Stimulated activated CD8-positive, alpha-beta memory T cell treated with anti-CD3 and anti-CD28 coated beads, Interleukin-12 subunit alpha, Interleukin-12 subunit beta, amount 100 ng/mL, for 4 hours (primary cell): ENCODE measurements around the gene CNPPD1.

Experiments
- DNase-seq: peaks from one replicate; pipeline ENCODE4 v3.0.0-alpha.2; 2020; ENCODE audit warnings: low read depth

CNPPD1 gene

DNA sequence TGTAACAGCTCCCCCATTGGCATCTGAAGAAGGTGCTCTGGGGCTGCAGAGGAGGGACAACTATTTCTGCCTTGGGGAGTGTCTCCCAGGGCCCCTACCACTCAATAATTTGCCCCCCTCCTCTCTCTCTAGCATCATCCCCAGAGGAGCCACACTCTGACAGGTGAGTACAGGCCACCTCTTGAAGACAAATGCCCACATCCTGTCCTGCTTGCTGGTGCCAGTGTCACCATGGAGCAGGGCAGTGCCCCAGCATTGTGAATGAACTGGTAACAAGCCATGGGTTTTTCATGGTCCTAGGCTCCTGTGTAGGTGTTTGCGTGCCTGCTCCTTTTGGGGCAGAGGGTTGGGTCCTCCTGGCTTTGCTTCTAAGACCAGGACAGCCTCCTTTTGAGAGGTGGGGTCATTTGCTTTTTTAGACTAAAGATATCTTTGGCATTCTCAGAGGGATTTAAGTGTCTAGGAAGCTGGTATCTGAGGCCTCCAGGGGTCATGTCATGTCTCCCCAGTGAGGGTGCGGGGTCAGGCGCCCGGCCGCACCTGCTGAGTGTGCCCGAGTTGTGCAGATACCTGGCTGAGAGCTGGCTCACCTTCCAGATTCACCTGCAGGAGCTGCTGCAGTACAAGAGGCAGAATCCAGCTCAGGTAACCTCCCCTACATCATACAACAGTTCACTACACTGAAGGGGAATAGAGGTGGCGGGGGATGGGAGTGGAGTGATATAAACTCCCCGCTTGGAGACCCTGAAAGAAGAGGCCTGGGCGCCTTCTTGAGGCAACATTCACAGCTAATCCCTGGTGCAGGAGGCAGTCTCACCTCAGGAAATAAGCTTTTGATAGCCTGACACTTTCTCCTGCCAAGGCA is 3.1 kb upstream of the CNPPD1 start:
- DNase-seq, result no peak

GRCh38 chr2:219178377-219179175 is 1.9 kb upstream of the CNPPD1 start:
- no peak for DNase-seq

DNA sequence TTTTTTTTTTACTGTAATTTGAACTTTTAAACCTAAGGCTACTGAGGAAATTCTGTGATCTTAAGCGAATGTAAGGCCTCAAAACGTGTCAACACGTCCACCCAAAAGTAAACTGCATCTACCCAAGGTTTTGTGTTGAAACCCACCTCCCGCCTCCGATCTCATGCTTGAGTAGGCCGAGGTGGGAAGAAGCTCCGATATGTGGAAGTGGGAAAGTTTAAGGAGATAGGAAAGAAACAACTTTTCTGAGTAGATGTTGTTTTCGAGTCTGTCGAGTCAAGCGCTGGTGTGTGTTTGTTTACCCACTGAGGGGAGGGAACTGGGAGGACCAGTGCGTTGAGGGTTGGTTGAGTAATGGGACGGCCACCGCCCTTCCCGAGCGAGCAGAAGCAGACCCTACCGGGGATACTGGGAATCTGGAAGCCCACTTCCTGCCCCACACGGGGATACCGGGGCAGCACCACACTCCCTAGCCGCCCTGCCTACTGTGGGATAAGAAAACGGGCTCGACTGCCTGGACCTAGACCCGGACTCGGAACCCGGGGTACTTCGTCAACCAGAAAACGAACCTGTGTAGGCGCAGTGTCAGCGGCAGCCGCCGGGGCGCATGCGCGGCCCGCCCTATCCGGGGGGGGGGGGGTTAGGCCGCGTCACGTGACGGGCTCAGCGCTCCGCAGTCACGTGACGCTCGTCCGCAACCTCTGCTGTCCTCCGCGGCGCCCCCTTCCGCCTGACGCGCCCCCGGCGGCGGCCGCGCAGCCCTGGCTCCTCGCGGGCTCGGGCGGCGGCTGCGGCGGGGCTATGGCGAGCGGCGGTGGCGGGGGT is 1.0 kb upstream of the CNPPD1 start, which contains the start of gene RETREG2:
TSS of gene RETREG2 (plus strand) at position 724 of the 825 bp plus-strand sequence. CDS start at position 802, 78 bp downstream.
- peak; percentile 72 for DNase-seq

GRCh38 chr2:219175928-219176817 is 552 bp downstream of the CNPPD1 start:
- DNase-seq, result peak; percentile 12

DNA sequence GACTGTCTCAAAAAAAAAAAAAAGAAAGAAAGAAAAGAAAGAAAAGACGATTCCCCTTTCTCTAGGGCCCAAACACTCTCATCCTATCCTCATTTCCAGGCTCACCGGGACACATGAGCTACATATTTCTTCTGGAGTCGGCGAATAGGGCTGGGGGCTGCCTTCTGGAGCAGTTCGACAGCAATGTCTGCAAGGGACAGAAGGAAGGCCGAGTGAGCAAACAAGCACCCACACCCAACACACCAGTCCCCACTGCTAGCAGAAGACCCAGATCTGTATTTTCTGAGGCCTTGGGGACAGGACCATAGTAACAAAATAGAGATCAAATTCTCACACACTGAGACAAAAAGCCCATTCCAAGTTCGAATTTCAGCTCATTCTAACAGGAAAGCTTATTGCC is 1.2 kb downstream of the CNPPD1 start:
- no peak for DNase-seq

GRCh38 chr2:219174801-219175200 is 1.9 kb downstream of the CNPPD1 start:
- no peak for DNase-seq

DNA sequence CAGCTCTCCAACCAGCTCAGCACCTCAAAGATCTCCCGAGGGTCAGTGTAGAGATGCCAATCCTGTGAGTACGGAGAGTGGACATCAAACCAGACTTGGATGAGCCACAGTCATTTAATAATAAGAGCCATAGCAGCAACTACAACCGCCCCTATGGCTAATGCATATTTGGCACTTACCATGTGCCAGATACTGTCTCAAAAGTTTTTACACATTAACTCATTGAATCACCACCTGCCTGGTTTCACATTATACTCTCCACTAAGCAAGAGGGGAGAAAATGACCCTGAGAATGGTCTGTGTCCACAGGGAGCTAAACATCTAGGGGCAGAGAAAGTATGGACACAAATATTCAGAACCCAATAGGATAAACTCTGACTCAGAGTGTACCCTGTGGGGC is 2.6 kb downstream of the CNPPD1 start:
- DNase-seq, result no peak

DNA sequence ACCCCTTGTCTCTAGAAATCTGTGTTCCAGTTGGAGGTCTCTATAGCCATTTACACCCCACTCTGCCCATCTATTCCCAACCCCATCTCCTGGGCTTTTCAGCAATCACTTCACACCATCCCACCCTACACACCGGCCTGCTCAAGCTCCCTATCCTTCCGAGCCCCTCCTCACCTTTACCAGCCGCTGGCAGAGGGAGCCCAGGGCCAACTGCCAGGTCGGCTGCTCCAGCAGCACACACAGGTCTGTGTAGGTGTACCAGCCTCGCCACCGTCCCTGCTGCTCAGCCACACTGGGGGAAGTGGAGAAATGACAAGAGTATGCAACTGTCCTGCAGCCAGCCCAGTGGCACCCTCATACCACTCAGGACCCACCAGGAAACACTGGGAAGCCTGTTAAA is 3.5 kb downstream of the CNPPD1 start:
- DNase-seq, result no peak

GRCh38 chr2:219172231-219173154 is 4.2 kb downstream of the CNPPD1 start:
- no peak for DNase-seq

DNA sequence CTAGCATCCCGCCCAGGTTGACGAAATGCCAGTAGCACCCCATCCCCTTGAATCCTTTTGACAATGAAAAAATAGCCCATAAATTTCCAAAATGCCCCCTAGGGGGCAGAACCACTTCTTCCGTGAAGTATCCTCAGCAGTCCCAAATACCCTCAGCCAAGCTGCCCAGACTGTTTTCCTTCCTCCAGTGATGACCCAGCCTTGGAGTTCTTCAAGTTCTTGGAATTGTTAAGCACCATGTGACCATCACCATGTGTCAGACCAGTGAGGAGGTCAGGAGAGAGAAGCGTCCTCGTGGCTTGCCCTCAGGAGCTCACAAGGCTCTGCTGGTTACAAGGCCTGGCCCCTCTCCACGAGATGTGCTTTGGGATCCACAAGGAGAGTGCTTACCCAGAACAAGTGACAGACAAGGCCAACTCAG is 5.5 kb downstream of the CNPPD1 start:
- no peak for DNase-seq

DNA sequence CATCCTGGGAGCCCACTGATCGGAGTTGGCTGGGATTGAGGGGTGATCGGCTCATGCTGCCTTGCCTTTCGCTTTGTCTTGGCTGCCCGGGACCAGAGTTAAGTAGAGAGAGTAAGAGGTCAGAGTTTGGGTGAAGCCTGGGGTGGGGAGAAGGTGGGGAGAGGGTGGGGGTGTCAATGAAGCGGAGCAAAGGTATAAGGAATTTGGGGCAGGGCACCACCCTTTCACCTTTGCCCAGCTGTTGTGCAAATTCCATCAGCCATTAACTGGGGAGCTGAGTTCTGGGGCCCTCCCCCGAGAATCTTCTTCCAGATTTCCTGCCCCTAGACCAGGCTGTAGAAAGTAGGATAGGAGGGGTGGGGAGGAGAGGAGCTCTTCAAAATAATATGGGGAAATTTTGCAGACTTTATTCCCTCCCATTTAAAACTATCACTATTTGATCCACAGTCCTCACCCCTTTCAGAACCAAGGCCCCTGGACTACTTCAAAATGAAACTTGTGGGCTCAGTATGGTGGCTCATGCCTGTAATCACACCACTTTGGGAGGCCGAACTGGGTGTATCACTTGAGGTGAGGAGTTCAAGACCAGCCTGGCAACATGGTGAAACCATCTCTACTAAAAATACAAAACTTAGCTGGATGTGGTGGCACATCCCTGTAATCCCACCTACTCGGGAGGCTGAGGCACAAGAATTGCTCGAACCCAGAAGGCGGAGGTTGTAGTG is 6.6 kb downstream of the CNPPD1 start, which contains the start of gene SLC23A3:
TSS of gene SLC23A3 (minus strand) at position 100 of the 725 bp plus-strand sequence. CDS start at position 55, 45 bp downstream.
- DNase-seq, result no peak

DNA sequence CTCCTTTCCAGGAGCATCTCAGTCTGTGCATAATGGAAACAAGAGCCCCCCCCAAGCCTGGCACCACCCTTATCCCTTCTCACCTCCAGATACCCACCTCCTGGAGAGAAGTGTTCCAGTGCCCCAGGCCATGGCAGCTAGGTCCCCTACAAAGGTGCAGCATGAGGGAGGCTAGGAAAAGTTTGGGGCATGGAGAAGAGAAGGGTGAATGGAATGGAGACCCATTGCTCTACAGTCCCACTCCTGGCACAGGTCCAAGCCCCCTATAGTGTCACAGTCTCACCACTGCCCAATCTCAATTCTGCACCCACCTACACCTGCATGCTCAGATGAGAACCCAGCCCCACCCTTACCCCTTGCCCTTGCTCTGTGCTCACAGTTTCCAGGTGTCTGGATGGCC is 7.8 kb downstream of the CNPPD1 start:
- no peak for DNase-seq

DNA sequence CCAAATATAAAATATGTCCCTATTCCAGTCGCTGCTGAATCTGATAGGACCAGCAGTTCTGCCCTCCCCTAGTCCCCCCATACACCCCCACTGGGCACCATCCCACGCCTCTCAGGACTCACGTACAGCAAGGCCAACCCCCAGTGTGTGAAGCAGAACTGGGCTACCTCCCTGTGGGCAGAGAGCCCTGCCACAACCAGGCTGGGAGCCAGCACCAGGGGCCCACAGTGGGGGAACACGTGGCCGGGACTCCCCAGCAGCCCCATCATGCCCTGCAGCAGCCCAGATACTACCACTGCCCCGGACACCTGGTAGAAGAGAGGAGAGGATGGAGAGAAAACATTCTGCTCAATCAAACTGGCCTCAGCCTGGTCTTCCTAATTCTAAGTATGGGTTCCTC is 8.2 kb downstream of the CNPPD1 start:
- DNase-seq, result no peak

- DNase-seq, result no peak
These were observed 8.7 kb downstream of the CNPPD1 start for GRCh38 chr2:219167997-219168396.

DNA sequence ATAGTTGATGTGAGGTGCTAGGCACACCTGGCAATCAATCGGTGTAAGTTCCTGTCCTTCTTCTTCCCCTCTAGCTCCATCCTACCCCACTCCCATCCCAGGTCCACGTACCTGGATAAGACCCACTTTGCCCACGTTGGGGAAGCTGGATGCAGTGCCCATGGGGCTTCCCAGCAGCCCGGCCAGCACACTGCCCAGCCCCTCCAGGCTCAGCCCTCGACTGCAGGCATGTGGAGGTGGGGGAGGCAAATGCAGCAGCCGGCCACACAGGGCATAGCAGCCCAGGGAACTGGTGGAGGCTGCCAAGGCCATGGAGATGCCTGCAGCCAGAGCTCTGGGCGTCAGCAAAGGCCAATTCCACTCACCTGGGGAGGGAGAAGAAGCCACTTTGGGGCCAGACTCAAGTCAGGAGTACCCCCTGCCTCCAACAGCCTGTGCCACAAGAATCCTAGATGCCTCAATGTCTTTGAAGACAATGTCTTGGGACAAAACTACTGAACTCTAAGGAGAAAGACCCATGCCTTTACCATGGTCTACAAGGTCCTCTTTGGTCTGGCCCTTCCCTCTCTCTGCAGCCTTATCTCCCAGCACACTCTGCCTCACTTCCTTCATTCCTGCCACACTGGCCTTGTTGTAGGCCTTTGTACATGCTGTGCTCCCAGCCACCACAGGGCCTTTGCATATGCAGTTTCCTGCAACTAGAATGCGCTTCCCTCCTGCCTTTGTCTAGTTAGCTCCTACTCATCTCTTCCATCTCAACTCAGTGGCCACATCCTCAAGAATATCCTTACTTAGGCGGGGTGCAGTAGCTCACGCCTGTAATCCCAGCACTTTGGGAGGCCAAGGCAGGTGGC is 11.4 kb downstream of the CNPPD1 start:
- DNase-seq, result no peak

- DNase-seq, result no peak
These were observed 13.6 kb downstream of the CNPPD1 start for GRCh38 chr2:219163156-219163555.

DNA sequence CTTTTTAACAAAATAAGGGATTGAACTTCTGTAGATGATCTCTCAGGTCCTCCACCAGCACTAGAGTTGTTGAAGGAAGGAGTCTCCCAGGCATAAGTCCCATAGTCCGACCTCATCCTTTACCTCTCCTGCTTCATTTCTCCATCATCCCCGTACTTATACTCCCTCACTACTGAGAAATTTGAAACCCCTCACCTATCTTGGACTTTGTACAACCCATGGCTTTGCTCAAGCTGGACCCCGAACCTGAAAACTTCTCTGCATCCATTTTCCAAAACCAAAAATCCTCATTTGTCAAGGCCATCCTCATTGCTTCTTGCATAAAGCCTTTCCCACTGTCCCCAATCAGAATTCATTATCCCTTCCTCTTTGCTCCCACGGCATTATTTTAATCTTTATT is 15.6 kb downstream of the CNPPD1 start:
- DNase-seq, result no peak
